ENCODE measurements around the gene ALDH1A3.

ALDH1A3 gene

DNA sequence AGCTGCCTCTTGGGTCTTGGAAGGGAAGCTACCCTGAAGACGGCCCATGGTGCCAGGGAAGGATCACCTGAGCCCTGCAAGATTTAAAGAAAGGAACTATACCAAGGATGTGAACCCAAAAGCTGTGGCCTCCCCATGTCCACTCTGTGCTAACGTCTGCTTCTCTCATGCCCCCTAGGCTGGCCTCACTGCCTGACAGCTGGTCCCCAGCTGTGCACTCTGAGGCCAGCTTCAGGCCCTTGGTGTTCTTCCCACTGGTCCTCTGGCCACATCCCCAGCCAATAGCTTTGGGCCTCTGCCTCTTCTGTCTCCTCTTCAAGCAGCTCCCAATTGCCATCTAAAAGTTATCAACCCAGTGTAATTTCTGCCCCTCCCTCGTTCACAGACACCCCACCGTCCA, 34.3 kb downstream of the ALDH1A3 start:
- H3K36me3 ChIP-seq = no peaks in the 10 kb centered on the region
- H3K4me1 ChIP-seq = no peaks in the 10 kb centered on the region
- no peaks in the 10 kb centered on the region for H3K9me3 ChIP-seq
- peaks cover 10% of the 10 kb centered on the region for H3K27me3 ChIP-seq
- no peak for DNase-seq
- H3K4me3 ChIP-seq (ENCODE audit: low read depth, low read length) = no peak overlapping the region
- TF ChIP-seq, protein P1, sequence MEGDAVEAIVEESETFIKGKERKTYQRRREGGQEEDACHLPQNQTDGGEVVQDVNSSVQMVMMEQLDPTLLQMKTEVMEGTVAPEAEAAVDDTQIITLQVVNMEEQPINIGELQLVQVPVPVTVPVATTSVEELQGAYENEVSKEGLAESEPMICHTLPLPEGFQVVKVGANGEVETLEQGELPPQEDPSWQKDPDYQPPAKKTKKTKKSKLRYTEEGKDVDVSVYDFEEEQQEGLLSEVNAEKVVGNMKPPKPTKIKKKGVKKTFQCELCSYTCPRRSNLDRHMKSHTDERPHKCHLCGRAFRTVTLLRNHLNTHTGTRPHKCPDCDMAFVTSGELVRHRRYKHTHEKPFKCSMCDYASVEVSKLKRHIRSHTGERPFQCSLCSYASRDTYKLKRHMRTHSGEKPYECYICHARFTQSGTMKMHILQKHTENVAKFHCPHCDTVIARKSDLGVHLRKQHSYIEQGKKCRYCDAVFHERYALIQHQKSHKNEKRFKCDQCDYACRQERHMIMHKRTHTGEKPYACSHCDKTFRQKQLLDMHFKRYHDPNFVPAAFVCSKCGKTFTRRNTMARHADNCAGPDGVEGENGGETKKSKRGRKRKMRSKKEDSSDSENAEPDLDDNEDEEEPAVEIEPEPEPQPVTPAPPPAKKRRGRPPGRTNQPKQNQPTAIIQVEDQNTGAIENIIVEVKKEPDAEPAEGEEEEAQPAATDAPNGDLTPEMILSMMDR (IDR thresholded peaks at IDR 0.05; ENCODE audit: low read depth, low read length) = no peak

DNA sequence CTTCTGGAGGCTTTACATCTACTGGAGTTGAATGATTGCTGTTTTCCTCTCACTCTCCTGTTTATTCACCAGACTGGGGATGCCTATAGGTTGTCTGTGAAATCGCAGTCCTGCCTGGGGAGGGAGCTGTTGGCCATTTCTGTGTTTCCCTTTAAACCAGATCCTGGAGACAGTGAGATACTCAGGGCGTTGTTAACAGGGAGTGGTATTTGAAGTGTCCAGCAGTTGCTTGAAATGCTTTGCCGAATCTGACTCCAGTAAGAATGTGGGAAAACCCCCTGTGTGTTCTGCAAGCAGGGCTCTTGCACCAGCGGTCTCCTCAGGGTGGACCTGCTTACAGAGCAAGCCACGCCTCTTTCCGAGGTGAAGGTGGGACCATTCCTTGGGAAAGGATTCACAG, 35.2 kb downstream of the ALDH1A3 start:
- peaks cover 19% of the 10 kb centered on the region for H3K27me3 ChIP-seq
- TF ChIP-seq, protein P1 (IDR thresholded peaks at IDR 0.05; ENCODE audit: low read depth, low read length) = 0 out of 2 replicates have a peak, but pooled peaks have one; percentile 24
- DNase-seq = no peak
- H3K36me3 ChIP-seq = no peaks in the 10 kb centered on the region
- no peaks in the 10 kb centered on the region for H3K4me1 ChIP-seq
- H3K4me3 ChIP-seq (ENCODE audit: low read depth, low read length) = no peak overlapping the region
- no peaks in the 10 kb centered on the region for H3K9me3 ChIP-seq

DNA sequence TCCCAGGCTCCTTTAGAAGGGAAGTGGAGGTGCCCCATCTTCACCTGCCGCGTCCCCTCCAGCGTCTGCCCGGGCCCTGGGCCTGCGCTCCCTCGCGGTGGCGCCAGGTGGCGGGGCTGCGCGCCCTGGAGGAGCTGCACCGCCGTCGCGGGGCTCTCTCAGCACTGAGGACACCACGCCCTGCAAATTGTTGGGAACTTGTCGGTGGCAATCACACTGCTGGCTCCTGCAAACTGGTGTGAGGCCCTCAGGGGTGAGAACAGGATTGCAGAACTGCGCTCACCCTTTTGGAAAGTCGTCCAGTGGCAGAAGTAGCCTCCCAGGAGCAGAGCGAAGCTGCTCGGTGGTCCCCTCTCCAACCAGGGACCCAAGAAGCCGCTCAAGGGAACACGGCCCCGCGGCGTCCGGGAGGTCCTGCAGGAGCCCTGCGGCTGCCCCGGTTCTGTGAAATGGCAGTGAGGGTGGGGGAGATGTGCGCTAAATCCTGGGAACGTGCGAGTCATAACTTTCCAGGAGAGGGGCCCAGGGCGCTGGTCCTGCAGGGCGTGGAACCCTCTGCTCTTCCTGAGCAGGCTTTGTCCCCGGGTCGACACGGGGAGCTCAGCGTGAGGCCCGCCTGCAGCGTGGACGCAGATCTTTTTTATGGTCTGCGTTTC, 38.5 kb downstream of the ALDH1A3 start:
- no peaks in the 10 kb centered on the region for H3K36me3 ChIP-seq
- H3K27me3 ChIP-seq = peaks cover 42% of the 10 kb centered on the region
- peak overlapping the region; percentile 59 for H3K4me3 ChIP-seq (ENCODE audit: low read depth, low read length)
- DNase-seq = peak; percentile 79
- no peaks in the 10 kb centered on the region for H3K4me1 ChIP-seq
- TF ChIP-seq, protein P1 (IDR thresholded peaks at IDR 0.05; ENCODE audit: low read depth, low read length) = peak; percentile 87
- no peaks in the 10 kb centered on the region for H3K9me3 ChIP-seq

DNA sequence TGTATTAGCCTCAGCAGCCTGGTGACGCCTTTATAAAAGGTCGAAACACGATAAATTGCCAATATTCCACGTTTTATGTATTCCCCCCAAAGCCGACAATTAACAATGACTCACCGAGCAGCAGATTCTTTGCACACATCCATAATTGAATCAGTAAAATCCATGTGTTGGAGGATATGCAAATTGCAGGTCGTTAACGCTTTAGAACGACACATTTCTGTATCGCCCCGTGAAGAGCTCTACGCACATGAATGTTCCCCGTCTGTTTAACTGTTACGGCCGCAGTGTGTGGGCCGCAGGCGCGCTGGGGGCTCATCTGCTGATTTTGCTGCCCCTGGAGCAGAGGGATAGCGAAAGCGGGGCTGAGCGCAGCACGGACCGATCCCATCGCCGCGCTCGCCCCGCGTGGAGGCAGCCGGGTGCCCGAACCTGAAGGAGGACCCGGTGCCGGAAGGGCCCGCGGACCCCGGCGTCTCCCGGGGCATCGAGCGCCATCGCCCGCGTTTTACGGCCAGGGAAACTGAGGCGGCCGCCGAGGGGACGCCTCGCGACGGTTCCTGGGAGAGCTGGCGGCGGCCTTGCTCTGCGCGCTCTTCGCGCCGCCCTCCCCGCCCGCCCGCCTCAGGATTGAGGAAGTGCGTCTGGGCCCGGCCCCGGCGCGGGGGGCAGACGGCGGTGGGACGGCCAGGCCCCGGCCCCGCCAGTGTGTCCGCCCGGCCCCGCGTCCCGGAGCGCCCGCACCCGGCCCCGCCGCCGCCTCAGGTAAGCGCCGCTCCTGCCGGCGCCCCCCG, 39.3 kb downstream of the ALDH1A3 start, which contains the start of gene LRRK1:
Gene LRRK1, plus strand, starts transcription at position 668 of the 791 bp plus-strand sequence. CDS start 5,276 bp downstream, outside the sequence.
- no peaks in the 10 kb centered on the region for H3K4me1 ChIP-seq
- DNase-seq = peak; percentile 28
- no peaks in the 10 kb centered on the region for H3K9me3 ChIP-seq
- peak within 1 kb of the TSS; percentile 59 for H3K4me3 ChIP-seq (ENCODE audit: low read depth, low read length)
- H3K36me3 ChIP-seq = no peaks in the 10 kb centered on the region
- H3K27me3 ChIP-seq = peaks cover 43% of the 10 kb centered on the region
- TF ChIP-seq, protein P1 (IDR thresholded peaks at IDR 0.05; ENCODE audit: low read depth, low read length) = no peak

DNA sequence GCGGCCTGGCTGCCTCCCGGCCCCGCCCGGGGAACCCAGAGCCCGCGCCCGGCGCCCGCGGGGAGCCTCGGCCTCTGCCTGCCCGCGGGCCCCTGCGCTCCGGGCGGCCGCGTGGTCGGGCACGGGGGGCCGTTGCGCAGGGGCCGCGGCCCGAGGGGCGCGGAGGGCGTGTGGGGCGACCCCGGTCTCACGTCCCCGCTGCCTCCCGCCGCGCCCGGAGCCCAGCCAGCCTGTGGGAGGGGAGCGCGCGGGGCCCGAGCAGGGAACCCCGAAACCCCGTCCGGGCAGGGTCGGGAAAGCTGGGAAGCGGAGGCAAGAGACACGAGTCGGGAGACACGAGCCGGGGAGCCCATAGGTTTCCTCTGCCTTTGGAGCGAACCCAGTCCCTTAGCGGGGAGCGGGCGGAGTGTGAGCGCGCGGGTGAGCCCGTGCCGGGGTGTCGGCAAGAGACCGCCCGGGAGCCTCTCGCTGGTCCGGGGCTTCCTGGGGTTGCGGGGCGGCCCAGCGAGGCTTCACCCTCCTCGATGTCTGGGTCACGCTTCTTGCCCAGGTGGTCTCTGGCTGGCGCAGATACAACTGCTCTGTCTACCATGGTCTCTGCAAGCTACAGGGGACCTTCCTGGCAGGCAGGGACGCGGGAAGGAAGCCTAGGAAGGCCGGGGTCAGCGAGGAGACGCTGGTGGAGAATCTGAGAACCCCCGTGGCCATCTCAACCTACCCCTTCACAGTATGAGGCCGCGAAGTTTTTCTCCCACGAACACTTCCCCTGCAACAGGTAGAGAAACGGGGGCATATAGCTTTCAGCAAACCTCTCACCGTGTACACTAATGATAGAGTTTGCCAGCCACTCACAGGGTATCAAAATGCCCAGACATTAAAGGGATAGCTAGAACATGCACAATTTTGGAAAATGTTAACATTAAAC, 40.1 kb downstream of the ALDH1A3 start:
- peaks cover 51% of the 10 kb centered on the region for H3K27me3 ChIP-seq

More for the DNA sequence above, 40.1 kb downstream of the ALDH1A3 start:
- Histone ChIP-seq H3K4me1 (no peaks in the 10 kb centered on the region), H3K36me3 (no peaks in the 10 kb centered on the region), H3K9me3 (no peaks in the 10 kb centered on the region), H3K4me3 (ENCODE audit: low read depth, low read length) (no peak overlapping the region)
- DNase-seq = no peak
- TF ChIP-seq, protein P1 (IDR thresholded peaks at IDR 0.05; ENCODE audit: low read depth, low read length) = no peak
